ENCODE results near the gene ZNF80.

The ZNF80 gene

GRCh38 chr3:114218578-114219185, 18.7 kb downstream of the ZNF80 start:
- DNase-seq: no peak

GRCh38 chr3:114218006-114218405, 19.4 kb downstream of the ZNF80 start:
- no peak for DNase-seq

- DNase-seq: no peak
Measured at GRCh38 chr3:114217266-114217665, 20.1 kb downstream of the ZNF80 start.

DNA sequence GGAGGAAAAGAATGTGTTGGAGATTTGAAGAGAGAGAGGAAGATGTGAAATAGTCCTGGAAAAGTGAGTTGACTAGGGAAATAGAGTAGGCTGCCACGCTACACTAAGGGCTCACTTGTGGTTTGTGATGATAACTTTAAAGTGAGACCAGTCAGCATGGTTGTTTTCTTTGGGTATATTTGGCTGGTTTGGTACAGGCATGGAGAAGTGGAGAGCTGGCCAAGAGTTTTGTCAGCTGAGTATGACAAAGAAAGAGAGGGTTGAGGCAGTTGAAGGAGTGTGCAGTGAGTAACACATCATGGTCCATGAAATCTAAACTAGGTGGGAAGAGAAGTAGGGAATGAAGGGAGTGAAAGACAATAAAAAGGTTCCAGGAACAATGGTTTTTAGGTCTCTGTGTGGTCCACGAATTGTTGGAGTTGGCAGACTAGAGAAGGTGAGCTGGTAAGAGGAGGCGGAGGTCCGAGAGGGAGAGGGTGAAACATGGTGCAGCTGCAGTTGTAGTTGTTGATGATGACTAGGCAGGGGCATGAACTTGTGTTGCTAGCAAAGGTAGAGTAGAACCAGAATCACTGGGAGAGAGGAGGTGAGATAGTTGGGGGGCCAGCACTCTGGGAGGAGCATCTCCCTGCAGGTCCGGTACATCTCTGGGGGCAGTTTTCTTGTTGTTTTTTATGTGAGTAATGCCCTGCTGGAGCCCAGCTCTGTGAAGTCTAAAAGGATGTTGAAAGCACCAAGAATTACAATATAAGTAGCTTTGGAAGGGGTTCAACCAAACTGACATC, 21.0 kb downstream of the ZNF80 start:
- DNase-seq: no peak

DNA sequence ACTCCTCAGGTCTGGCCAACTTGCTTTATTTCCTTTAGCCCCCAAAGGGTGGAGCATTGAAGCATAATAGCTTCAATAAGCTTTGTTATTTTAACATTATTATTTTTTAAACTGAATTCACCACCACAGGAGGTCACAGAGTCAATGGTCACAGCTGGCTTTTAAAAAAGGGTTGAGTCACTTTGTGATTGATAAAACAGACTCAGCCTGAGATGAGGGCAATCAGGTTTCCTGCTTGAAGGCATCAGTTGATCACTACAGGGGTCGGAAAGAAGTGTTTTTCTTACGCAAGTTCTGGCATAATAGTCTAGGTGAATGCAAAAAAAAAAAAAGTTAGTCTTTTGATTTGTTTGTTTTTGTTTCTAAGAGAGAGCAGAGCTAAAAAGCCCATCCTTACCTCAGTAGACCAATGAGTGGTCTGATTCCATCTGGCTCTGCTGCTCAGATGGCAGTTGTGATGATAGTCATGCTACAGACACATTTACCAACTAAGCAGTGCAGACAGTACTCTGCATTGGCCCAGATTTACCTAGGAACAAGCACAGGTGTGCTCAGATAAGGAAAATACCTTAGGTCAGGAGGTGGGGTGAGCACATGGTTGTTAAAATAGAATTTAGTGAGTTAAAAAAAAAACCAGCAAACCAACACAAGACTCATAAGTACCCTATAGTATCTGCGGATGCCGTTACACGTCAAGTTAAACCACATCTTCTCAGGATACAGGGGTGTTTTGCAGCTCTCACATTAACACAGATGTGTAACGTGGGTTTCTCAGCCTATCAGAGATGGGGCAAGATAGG, 22.6 kb downstream of the ZNF80 start:
- no peak for DNase-seq

DNA sequence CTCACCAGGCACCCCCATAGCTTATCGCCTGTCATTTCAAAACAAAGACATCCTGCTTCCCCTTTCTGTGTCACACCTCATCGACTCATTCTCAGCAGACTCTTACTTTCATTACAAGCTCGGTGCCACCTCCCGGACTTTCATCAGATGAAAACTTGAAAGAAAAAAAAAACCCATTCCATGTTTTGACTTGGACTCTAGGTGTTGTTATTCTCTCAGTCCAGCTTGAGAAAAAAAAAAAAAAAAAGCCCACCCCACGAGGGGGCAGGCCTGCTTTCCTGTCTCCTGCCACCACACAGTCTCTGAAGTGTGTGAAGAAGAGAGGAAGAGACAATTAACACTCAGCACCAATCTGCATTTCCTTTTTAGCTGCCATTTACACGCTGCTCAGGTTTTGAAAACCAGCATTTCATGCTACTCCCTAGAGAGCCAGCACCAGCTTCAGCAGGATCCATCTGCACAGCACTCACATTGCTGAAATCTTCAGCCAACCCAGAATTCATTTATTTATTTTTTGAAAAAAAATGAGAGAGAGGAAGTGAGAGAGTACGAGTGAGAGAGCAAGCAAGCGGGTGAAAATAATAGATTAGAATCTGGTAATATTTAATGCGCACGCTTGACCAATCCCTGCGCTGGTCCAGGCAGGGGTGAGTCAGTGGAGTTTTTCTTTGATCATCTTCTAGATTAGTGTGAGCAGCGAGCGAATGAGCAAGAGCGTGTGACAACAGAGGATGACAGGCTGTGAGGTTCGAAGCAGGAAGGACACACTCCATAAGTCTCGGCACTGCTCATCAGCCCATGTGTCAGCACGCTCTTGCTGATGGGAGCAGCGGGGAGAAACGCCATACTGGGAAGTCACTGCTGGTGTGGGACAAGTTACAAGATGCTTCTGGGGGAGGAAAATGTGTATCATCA, 23.5 kb downstream of the ZNF80 start:
- DNase-seq: no peak

- no peak for DNase-seq
Measured at GRCh38 chr3:114213292-114213626, 24.1 kb downstream of the ZNF80 start.

- no peak for DNase-seq
Measured at GRCh38 chr3:114212646-114213045, 24.7 kb downstream of the ZNF80 start.

DNA sequence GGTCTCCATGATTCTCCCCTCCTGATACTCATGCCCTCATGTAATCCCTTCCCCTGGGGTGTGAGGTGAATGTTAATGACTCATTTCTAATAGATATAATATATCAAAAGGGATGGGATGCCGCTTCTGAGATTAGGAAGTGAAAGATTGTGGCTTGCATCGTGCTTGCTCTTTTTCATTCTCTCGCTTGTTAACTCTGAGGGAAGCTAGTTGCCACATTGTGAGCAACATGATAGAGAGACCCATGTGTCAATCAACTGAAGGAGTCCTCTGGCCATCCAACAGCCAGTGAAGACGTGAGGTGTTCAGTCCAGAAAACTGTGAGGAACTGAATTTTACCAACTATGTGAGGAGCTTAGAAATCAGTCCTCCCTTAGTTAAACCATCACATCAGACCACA, 29.6 kb downstream of the ZNF80 start:
- no peak for DNase-seq

- no peak for DNase-seq
Measured at GRCh38 chr3:114206342-114206741, 31.0 kb downstream of the ZNF80 start.

GRCh38 chr3:114205541-114205940, 31.8 kb downstream of the ZNF80 start:
- no peak for DNase-seq

DNA sequence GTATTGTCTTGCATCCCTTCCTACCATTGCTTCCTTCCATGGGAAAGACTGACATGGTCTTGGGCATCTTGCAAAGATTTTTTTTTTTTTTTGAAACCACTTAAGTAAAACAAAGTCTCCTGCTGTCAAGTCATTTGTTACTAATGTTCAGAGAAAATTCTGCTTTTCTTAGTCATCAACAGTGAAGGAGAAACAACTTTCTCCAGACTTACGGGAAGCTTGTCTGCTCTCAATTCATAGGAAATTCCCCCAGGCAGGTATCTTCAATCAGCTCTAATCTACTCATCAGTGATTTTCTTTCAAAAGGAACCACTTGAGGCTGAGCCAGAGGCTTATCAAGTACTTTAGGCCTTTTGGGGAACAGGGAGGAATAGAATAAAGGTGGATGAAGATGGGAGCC, 42.6 kb downstream of the ZNF80 start:
- no peak for DNase-seq

DNA sequence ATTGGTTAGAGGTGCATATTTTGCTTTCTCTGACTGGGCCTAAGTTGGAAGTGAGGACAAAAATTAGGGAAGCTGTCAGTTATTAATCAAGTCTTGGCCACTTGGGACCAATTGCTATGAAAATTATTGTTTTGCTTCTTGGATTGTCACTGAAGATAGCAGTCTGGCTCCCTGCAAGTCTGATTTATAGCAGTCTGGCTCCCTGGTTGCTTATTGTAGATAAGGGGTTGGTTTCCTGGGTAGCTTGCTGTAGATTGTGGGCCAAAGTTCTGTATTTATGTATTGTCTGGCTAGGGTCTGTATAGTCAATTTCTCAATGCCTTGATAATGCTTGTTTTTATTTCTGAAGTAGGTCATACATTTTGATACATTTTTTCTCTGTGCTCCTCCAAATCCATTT, 45.2 kb downstream of the ZNF80 start:
- DNase-seq: no peak

DNA sequence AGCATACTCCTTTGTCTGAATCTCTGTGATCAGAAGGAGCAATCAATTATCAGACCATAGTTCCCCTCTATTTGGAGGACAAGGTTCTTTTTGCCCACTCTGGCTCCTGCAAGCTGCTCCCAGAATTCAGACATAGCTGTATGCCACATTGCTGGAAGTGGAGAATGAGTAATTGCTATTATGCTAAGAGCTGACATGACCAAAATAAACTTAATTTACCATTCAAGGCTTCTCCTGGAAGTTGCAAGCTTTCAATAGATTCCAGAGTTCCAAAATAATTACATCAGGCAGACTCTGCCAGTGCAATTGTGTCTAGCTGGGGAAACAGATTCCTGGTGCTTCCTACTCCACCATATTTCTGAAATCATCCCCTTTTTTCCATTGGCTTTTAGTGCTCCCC, 50.9 kb downstream of the ZNF80 start:
- no peak for DNase-seq

Measured in NCI-H1092 treated with DMSO at 0.1 percent for 48 hours (cell line).